K562 (cell line): ENCODE measurements around the gene FAM110D.

ENCODE experiments used
- ARNT ChIP-seq, 2 experiments: fragments of 450-650 bp; IDR thresholded peaks; 2 replicates each; pipeline ENCODE4 v1.6.1; 2016; ENCODE audit warnings: mild to moderate bottlenecking in 1 of 2
- EHMT2 ChIP-seq: fragments of 450-650 bp; IDR thresholded peaks from 2 replicates; pipeline ENCODE4 v1.6.1; 2018; ENCODE audit warnings: antibody characterized with exemption
- SIN3B ChIP-seq: fragments of 450-650 bp; IDR thresholded peaks from 2 replicates; pipeline ENCODE4 v1.6.1; 2017; ENCODE audit warnings: low read depth, mild to moderate bottlenecking, moderate library complexity

DNA sequence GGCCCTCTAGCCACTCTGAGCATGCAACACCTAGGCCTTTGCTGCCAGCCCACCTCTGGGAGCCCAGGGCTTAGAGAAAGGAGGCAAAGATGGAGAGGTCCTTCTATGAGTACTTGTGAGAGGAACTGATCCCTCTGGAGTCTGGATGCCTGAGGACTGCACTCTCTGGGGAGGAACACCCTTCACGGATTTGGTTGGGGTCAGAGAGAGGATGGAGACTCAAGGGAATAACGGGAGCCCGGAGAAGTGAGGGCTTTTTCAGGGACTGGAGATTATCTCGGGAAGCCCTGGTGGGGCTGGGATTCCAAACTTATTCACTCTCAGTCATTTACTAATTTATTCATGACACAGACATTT lies 10.3 kb downstream of the FAM110D start:
- TF ChIP-seq EHMT2 (no peak), SIN3B (no peak), ARNT (IDR thresholded peaks at IDR 0.05) (no peak)
